Activated CD4-positive, alpha-beta memory T cell treated with anti-CD3 and anti-CD28 coated beads, Interleukin-2, amount 10 ng/mL, durations not matched to agents 7 days and 5 days (primary cell): ENCODE data around the gene SPATA12. TPM values are rescaled to one million over a fixed set of nuclear protein-coding genes. Genes with fewer than 3 reads are reported as not detected.

Source experiments
- CTCF ChIA-PET: fragments of 350-600 bp; sonication (Branson Sonifier 250); formaldehyde crosslinking; loops from one replicate; lab custom pipeline; 2021; ENCODE audit warnings: antibody characterized with exemption, inconsistent platforms; lab: Charles Lee
- POLR2A ChIA-PET: fragments of 350-600 bp; sonication (Branson Sonifier 250); formaldehyde crosslinking; loops from one replicate; lab custom pipeline; 2021; ENCODE audit warnings: antibody characterized with exemption; lab: Charles Lee
- DNase-seq: peaks from one replicate; pipeline ENCODE4 v3.0.0-alpha.2; 2020
- H3K27ac Mint-ChIP-seq: one replicate; pipeline ENCODE4 v1.8.0; 2021; ENCODE audit warnings: mild to moderate bottlenecking, mixed read lengths
- H3K27me3 Mint-ChIP-seq: one replicate; pipeline ENCODE4 v1.8.0; 2021; ENCODE audit warnings: mixed read lengths
- H3K36me3 Mint-ChIP-seq: one replicate; pipeline ENCODE4 v1.8.0; 2021; ENCODE audit warnings: low read depth, mixed read lengths
- H3K4me1 Mint-ChIP-seq: one replicate; pipeline ENCODE4 v1.8.0; 2021; ENCODE audit warnings: mixed read lengths
- H3K4me3 Mint-ChIP-seq: one replicate; pipeline ENCODE4 v1.8.0; 2021; ENCODE audit warnings: mild to moderate bottlenecking, mixed read lengths
- H3K9me3 Mint-ChIP-seq: one replicate; pipeline ENCODE4 v1.8.0; 2021; ENCODE audit warnings: mixed read lengths
- total RNA-seq, 2 experiments: library from RNA; stranded (reverse); gene quantifications; one replicate each; pipeline ENCODE4 v1.2.3, GENCODE V29; 2021

The SPATA12 gene
- total RNA-seq = not detected

GRCh38 chr3:57060089-57060821 is at the start of gene SPATA12:
SPATA12 (plus strand) TSS chr3:57060664; CDS start chr3:57073695, 13,031 bp downstream.
- ChIA-PET CTCF (no interaction called here), POLR2A (no interaction called here)
- Mint-ChIP-seq H3K9me3 (no peaks in the 10 kb centered on the region), H3K27ac (no peak within 1 kb of the TSS), H3K4me3 (no peak within 1 kb of the TSS), H3K36me3 (no peaks in the 10 kb centered on the region), H3K27me3 (peaks cover 12% of the 10 kb centered on the region), H3K4me1 (peaks cover 4% of the 10 kb centered on the region)
- no peak for DNase-seq

GRCh38 chr3:57011022-57011421 is 49.4 kb upstream of the SPATA12 start:
- peaks cover 4% of the 10 kb centered on the region for H3K27me3 Mint-ChIP-seq
- H3K4me3 Mint-ChIP-seq = no peak overlapping the region
- no peaks in the 10 kb centered on the region for H3K9me3 Mint-ChIP-seq

DNA sequence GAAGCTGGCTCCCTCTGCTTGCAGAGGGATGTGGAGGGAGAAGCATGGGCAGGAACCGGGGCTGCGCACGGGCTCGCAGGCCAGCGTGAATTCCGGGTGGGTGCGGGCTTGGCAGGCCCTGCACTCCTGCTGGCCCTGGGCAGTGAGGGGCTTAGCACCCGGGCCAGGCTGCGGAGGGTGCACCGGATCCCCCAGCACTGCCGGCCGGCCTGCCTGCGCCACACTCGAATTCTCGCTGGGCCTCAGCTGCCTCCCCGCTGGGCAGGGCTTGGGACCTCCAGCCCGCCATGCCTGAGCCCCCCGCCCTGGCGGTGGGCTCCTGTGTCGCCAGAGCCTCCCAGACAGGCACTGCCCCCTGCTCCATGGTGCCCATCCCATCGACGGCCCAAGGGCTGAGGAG is 47.6 kb upstream of the SPATA12 start:
- Mint-ChIP-seq H3K27me3 (peaks cover 9% of the 10 kb centered on the region), H3K4me3 (no peak overlapping the region), H3K4me1 (peaks cover under 1% of the 10 kb centered on the region), H3K36me3 (no peaks in the 10 kb centered on the region), H3K27ac (no peak overlapping the region), H3K9me3 (no peaks in the 10 kb centered on the region)
- CTCF ChIA-PET = no interaction called here
- no peak for DNase-seq
- POLR2A ChIA-PET = no interaction called here

More at GRCh38 chr3:57011022-57011421, 49.4 kb upstream of the SPATA12 start:
- H3K27ac Mint-ChIP-seq = no peak overlapping the region
- ChIA-PET POLR2A (no interaction called here), CTCF (interaction anchor here (1.1 kb wide), 1 partner anchor 211 kb away, joined by 3 read pairs; no protein-coding TSS in a partner anchor)
- H3K4me1 Mint-ChIP-seq = peaks cover 10% of the 10 kb centered on the region
- no peak for DNase-seq
- H3K36me3 Mint-ChIP-seq = no peaks in the 10 kb centered on the region

DNA sequence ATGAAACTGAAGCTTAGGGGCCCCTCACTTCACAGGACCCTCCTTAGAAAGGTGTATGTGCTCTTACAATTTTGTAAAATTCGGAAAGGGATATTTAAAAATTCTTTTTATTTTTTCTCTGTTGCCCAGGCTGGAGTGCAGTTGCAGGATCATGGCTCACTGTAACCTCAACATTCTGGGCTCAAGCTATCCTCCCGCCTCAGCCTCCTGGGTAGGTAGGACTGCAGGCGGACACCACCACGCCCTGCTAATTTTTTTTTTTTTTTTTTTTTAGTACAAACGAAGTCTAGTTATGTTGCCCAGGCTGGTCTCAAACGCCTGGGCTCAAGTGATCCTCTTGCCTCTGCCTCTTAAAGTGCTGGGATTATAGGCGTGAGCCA is 45.1 kb upstream of the SPATA12 start:
- Mint-ChIP-seq H3K27me3 (peaks cover 12% of the 10 kb centered on the region), H3K4me1 (no peaks in the 10 kb centered on the region), H3K4me3 (no peak overlapping the region), H3K36me3 (no peaks in the 10 kb centered on the region), H3K27ac (no peak overlapping the region), H3K9me3 (no peaks in the 10 kb centered on the region)
- DNase-seq = no peak
- ChIA-PET CTCF (no interaction called here), POLR2A (no interaction called here)

GRCh38 chr3:57015912-57016311 is 44.6 kb upstream of the SPATA12 start:
- Mint-ChIP-seq H3K27me3 (peaks cover 12% of the 10 kb centered on the region), H3K4me3 (no peak overlapping the region), H3K27ac (no peak overlapping the region), H3K9me3 (no peaks in the 10 kb centered on the region), H3K36me3 (no peaks in the 10 kb centered on the region), H3K4me1 (no peaks in the 10 kb centered on the region)
- ChIA-PET CTCF (no interaction called here), POLR2A (no interaction called here)
- no peak for DNase-seq

DNA sequence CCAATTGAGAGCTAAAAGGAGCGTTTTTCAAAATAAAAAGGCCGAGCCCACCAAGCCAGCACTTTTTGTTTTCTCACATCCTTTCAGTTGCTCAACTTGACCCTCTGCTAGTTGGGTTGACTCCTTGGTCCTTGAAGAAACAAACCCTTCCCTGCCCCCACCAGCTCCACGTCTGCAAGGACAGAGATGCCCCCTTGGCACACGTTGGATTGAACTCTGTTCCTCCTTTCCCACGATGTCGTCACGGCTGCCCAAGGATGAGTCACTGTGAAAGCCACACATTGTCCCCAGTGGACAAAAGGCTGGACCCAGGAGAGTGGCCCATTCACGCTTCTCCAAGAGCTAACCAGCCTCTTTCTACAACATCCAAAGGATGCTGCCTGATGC is 43.0 kb upstream of the SPATA12 start:
- Mint-ChIP-seq H3K4me1 (no peaks in the 10 kb centered on the region), H3K27ac (no peak overlapping the region), H3K36me3 (no peaks in the 10 kb centered on the region), H3K9me3 (no peaks in the 10 kb centered on the region), H3K4me3 (no peak overlapping the region), H3K27me3 (peaks cover 16% of the 10 kb centered on the region)
- ChIA-PET POLR2A (no interaction called here), CTCF (no interaction called here)
- DNase-seq = no peak

- H3K27ac Mint-ChIP-seq = no peak overlapping the region
- ChIA-PET CTCF (no interaction called here), POLR2A (no interaction called here)
- no peak for DNase-seq
- no peaks in the 10 kb centered on the region for H3K9me3 Mint-ChIP-seq
- no peaks in the 10 kb centered on the region for H3K36me3 Mint-ChIP-seq
- no peak overlapping the region for H3K4me3 Mint-ChIP-seq
- H3K27me3 Mint-ChIP-seq = peaks cover 22% of the 10 kb centered on the region
- no peaks in the 10 kb centered on the region for H3K4me1 Mint-ChIP-seq
Measured at GRCh38 chr3:57018246-57018645, 42.2 kb upstream of the SPATA12 start.

DNA sequence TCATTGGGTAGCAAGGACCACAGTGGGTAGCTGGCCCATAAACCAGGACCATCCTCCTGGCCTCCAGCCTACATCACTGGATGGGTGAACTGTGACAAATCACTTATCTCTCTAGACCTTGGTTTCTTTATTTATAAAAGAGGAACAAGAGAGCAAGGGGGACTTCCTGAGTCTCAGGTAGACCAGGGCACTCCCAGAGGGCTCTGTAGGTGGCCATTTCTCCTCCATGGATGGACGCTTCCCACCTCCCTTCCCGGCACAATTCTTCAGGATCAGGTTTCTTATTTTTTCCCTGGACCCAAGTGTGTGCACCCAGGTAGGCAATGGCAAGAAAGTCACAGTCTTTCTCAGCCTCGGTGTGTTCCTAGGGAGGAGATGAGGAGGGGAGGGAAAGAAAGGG is 41.4 kb upstream of the SPATA12 start:
- Mint-ChIP-seq H3K4me1 (no peaks in the 10 kb centered on the region), H3K27ac (no peak overlapping the region), H3K36me3 (no peaks in the 10 kb centered on the region), H3K4me3 (no peak overlapping the region), H3K9me3 (no peaks in the 10 kb centered on the region), H3K27me3 (peaks cover 24% of the 10 kb centered on the region)
- CTCF ChIA-PET = no interaction called here
- no peak for DNase-seq
- POLR2A ChIA-PET = no interaction called here

DNA sequence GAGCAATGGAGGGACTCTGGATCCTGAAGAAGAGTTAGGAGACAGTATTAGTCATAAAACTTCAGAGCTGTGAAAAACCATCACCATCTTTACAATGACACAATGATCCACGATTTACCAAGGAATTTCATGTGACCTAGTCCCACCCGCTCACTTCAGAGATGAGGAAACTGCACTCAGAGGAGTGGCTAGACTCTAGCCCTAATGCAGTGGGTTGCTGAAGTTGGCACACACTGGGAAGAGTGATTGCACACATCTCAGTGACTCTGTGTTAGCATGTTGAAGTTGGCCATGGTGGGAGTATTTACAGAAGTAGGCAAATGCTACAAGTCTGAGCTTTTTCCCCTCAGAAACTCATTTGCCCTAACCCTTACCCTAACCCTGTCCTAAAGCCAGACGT is 35.2 kb upstream of the SPATA12 start:
- Mint-ChIP-seq H3K9me3 (no peaks in the 10 kb centered on the region), H3K27me3 (peaks cover 12% of the 10 kb centered on the region), H3K27ac (no peak overlapping the region), H3K4me3 (no peak overlapping the region), H3K4me1 (no peaks in the 10 kb centered on the region), H3K36me3 (no peaks in the 10 kb centered on the region)
- DNase-seq = no peak
- ChIA-PET CTCF (interaction anchor here (0.6 kb wide), 1 partner anchor 30 kb away, joined by 4 read pairs; no protein-coding TSS in a partner anchor), POLR2A (no interaction called here)

GRCh38 chr3:57026944-57027343 is 33.5 kb upstream of the SPATA12 start:
- H3K27me3 Mint-ChIP-seq = peaks cover 14% of the 10 kb centered on the region
- no peak overlapping the region for H3K27ac Mint-ChIP-seq
- ChIA-PET POLR2A (no interaction called here), CTCF (no interaction called here)
- no peak for DNase-seq
- H3K4me3 Mint-ChIP-seq = no peak overlapping the region
- no peaks in the 10 kb centered on the region for H3K4me1 Mint-ChIP-seq
- H3K36me3 Mint-ChIP-seq = no peaks in the 10 kb centered on the region
- H3K9me3 Mint-ChIP-seq = no peaks in the 10 kb centered on the region

GRCh38 chr3:57029383-57029782 is 31.1 kb upstream of the SPATA12 start:
- ChIA-PET POLR2A (no interaction called here), CTCF (no interaction called here)
- DNase-seq = no peak
- Mint-ChIP-seq H3K36me3 (no peaks in the 10 kb centered on the region), H3K4me3 (no peak overlapping the region), H3K27me3 (peaks cover 6% of the 10 kb centered on the region), H3K4me1 (no peaks in the 10 kb centered on the region), H3K9me3 (no peaks in the 10 kb centered on the region), H3K27ac (no peak overlapping the region)

DNA sequence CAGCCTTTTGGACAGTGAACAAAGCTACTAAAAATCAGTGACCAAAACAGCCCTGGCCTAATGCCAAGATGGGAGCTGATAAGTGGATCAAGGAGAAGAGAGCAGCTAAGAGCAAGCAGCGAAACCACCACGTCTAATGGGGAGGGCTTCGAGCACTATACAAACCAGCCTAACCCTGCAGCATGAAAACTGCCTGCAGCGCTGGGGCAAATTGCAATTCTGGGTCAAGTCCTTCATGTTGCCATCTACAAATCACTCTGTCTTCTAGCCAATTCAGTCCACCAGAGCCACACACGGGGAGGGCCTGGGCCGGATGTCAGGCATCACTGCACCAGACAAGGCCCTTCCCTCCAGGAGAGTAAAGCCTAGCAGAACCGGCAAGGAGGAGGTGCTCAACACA is 30.5 kb upstream of the SPATA12 start:
- peaks cover 6% of the 10 kb centered on the region for H3K27me3 Mint-ChIP-seq
- H3K36me3 Mint-ChIP-seq = no peaks in the 10 kb centered on the region
- no peak for DNase-seq
- H3K9me3 Mint-ChIP-seq = no peaks in the 10 kb centered on the region
- POLR2A ChIA-PET = no interaction called here
- H3K4me1 Mint-ChIP-seq = no peaks in the 10 kb centered on the region
- no peak overlapping the region for H3K27ac Mint-ChIP-seq
- CTCF ChIA-PET = no interaction called here
- H3K4me3 Mint-ChIP-seq = no peak overlapping the region

DNA sequence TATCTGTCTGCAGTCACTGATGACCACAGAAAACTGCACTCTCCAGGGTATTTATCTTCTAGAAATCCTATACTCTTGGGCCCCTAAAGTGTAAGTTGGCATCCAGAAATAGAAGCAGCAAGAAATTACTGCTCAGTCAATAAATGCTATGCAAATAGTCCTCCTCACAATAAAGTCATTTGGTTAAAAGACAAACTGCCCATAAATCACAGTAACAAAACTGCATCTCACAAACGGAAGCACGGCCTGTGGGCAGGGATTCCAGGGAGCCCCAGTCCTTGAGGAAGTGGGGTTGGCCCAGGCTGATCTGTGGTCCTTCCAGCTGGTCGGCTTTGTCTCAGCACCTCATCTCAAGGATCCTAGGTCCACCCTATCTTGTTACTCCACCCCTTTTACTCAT is 29.7 kb upstream of the SPATA12 start:
- H3K36me3 Mint-ChIP-seq = no peaks in the 10 kb centered on the region
- H3K9me3 Mint-ChIP-seq = no peaks in the 10 kb centered on the region
- ChIA-PET CTCF (no interaction called here), POLR2A (no interaction called here)
- H3K4me3 Mint-ChIP-seq = no peak overlapping the region
- peaks cover 6% of the 10 kb centered on the region for H3K27me3 Mint-ChIP-seq
- no peak for DNase-seq
- no peaks in the 10 kb centered on the region for H3K4me1 Mint-ChIP-seq
- no peak overlapping the region for H3K27ac Mint-ChIP-seq
